Suprapubic skin (tissue), 4 donors: ENCODE results near the gene SPRED2.

Experiments
- EP300 ChIP-seq: sonication (generic); formaldehyde crosslinking; IDR thresholded peaks from one replicate; pipeline ENCODE4 v1.6.1; 2017; ENCODE audit warnings: antibody characterized with exemption
- POLR2A ChIP-seq, 2 donors: fragments of 450-650 bp; IDR thresholded peaks; one replicate each; pipeline ENCODE4 v1.6.1; 2017; ENCODE audit warnings: antibody characterized with exemption in 2 of 2, mild to moderate bottlenecking in 2 of 2, moderate library complexity in 2 of 2
- POLR2AphosphoS5 ChIP-seq, 3 donors: sonication (generic); formaldehyde crosslinking; IDR thresholded peaks; one replicate each; pipeline ENCODE4 v1.6.1; 2017; ENCODE audit warnings: antibody characterized with exemption in 3 of 3
- TF ChIP-seq, protein P1 (sequence below), 2 donors: fragments of 200-600 bp in 1 of 2; fragments of 450-650 bp in 1 of 2; sonication (generic) in 1 of 2; IDR thresholded peaks; one replicate each; pipeline ENCODE4 v1.5.1; 2016 to 2019; ENCODE audit warnings: antibody characterized with exemption in 2 of 2, mild to moderate bottlenecking in 1 of 2, moderate library complexity in 1 of 2

DNA sequence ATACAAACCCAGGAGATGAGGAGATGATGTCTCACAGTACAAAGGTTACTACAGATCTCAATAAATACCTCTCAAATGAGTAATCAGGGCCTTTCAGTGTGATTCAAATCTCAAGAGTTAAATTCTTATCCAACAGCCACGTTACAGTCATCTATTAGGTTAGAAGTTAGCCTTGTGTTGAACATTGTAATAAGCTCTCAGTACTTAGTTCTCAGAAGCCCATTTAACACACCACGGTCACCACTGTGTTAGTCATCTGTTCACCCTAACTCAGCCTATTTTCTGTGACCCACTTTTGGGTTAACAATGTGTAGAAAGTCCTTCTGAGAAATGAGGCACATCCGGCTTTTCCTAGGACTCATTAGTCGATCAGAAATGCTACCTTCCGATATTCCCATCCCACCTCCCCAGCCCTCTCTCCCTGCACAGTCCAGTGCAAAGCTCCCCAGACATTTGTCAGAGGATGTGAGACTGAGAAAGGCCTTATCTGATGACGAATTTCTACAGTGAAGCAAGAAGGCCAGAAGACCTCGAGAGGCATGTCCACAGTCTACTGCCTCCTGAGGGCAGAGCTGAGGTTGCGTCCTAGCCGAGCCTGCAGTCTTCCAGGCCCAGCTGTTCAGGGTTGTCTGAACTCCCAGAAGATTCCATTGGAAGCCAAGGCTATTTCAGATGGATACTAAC lies 112.2 kb downstream of the SPRED2 start:
- TF ChIP-seq, protein P1, sequence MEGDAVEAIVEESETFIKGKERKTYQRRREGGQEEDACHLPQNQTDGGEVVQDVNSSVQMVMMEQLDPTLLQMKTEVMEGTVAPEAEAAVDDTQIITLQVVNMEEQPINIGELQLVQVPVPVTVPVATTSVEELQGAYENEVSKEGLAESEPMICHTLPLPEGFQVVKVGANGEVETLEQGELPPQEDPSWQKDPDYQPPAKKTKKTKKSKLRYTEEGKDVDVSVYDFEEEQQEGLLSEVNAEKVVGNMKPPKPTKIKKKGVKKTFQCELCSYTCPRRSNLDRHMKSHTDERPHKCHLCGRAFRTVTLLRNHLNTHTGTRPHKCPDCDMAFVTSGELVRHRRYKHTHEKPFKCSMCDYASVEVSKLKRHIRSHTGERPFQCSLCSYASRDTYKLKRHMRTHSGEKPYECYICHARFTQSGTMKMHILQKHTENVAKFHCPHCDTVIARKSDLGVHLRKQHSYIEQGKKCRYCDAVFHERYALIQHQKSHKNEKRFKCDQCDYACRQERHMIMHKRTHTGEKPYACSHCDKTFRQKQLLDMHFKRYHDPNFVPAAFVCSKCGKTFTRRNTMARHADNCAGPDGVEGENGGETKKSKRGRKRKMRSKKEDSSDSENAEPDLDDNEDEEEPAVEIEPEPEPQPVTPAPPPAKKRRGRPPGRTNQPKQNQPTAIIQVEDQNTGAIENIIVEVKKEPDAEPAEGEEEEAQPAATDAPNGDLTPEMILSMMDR (IDR thresholded peaks at IDR 0.05) = no peak
- no peak for TF ChIP-seq POLR2AphosphoS5 (IDR thresholded peaks at IDR 0.05)
- TF ChIP-seq POLR2A (IDR thresholded peaks at IDR 0.05) = no peak
- TF ChIP-seq EP300 = no peak
